HUES6 (cell line): Measurements from ENCODE around the gene PRKCA.

Experiments
- H3K27ac ChIP-seq: 2 replicates; pipeline ENCODE4 v1.7.0; 2013; ENCODE audit warnings: low read depth, mild to moderate bottlenecking, low read length, inconsistent platforms
- H3K27me3 ChIP-seq: 2 replicates; pipeline ENCODE4 v1.6.1; 2013; ENCODE audit warnings: low read length; ENCODE audit not compliant: control insufficient read depth, insufficient read depth
- H3K36me3 ChIP-seq: 2 replicates; pipeline ENCODE4 v1.6.1; 2013; ENCODE audit warnings: low read length; ENCODE audit not compliant: control insufficient read depth, insufficient read depth
- H3K4me1 ChIP-seq: 2 replicates; pipeline ENCODE4 v1.6.1; 2013; ENCODE audit warnings: low read length; ENCODE audit not compliant: control insufficient read depth, insufficient read depth
- H3K4me3 ChIP-seq: 2 replicates; pipeline ENCODE4 v1.5.1; 2013; ENCODE audit warnings: low read depth, low read length
- H3K9ac ChIP-seq: one replicate; pipeline ENCODE4 v1.6.1; 2013; ENCODE audit warnings: mild to moderate bottlenecking, low read length
- H3K9me3 ChIP-seq: 2 replicates; pipeline ENCODE4 v1.6.1; 2013; ENCODE audit warnings: low read depth, low read length; ENCODE audit not compliant: control insufficient read depth, insufficient read depth

The PRKCA gene

GRCh38 chr17:66684261-66684660, 381.8 kb downstream of the PRKCA start:
- Histone ChIP-seq H3K36me3 (no peaks in the 10 kb centered on the region), H3K9ac (no peak overlapping the region), H3K4me3 (no peak overlapping the region), H3K27ac (no peak overlapping the region), H3K4me1 (no peaks in the 10 kb centered on the region; the same call in 1 of the 2 replicates), H3K9me3 (no peaks in the 10 kb centered on the region), H3K27me3 (no peaks in the 10 kb centered on the region)

DNA sequence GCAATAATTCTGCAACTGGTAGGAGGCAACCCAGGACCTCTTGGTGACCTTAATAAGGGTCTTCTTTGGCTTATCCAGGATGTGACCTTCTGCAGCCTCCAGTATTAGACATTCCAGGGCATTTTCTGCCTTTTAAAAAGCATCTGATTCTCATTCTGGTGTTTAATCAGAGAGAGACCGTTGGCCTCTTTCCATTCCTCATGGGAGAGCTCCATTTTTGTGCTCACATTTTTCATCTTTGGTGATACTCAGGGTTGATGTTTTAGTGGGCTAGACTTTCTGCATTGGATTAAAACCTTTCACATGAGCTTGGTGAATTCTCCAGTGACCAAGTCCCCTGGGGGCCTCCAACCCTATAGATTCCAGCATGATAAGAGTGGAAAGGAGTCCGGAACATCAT, 382.3 kb downstream of the PRKCA start:
- Histone ChIP-seq H3K9ac (no peak overlapping the region), H3K36me3 (no peaks in the 10 kb centered on the region), H3K27me3 (no peaks in the 10 kb centered on the region), H3K9me3 (no peaks in the 10 kb centered on the region), H3K4me1 (no peaks in the 10 kb centered on the region; the same call in 1 of the 2 replicates), H3K4me3 (no peak overlapping the region), H3K27ac (no peak overlapping the region)

- no peaks in the 10 kb centered on the region for H3K27me3 ChIP-seq
- H3K36me3 ChIP-seq: no peaks in the 10 kb centered on the region
- H3K4me3 ChIP-seq: no peak overlapping the region
- H3K9ac ChIP-seq: no peak overlapping the region
- no peaks in the 10 kb centered on the region for H3K9me3 ChIP-seq
- H3K27ac ChIP-seq: no peak overlapping the region
- H3K4me1 ChIP-seq: peaks cover 4% of the 10 kb centered on the region
Observed at GRCh38 chr17:66686601-66687000, 384.2 kb downstream of the PRKCA start.

DNA sequence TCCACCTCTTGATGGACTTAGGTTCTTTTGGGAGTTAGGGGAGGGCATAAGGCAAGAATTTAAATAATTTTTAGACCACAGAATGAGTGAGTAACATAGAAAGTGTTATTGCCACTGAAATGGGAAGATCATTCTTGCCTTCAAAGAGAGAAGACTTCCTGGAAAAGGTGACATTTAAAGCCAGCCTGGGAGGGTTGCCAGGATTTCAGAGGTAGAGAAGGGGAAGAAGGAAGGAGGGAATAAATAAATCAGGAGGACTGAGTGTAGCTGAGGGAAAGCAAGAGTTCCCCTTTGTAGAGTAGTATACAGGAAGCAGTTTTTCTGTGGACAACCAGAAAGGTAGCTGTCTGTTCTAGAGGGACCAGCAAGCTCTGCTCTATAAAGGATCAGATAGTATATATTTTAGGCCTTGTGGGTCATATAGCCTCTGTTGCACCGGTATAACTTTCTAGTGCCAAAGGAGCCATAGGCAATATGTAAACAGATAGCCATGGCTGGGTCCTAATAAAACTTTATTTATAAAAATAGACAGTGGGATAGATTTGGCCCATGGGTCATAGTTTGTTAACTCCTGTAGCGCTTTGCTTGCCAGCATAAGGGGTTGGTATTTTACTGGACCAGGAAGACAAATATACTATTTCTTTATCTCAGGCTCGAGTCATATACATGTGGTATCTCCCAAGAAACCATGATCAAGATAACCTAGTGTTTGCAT, 385.3 kb downstream of the PRKCA start:
- no peaks in the 10 kb centered on the region for H3K9me3 ChIP-seq
- H3K36me3 ChIP-seq: no peaks in the 10 kb centered on the region
- H3K4me1 ChIP-seq: peaks cover 10% of the 10 kb centered on the region
- no peak overlapping the region for H3K9ac ChIP-seq
- no peak overlapping the region for H3K4me3 ChIP-seq
- no peak overlapping the region for H3K27ac ChIP-seq
- H3K27me3 ChIP-seq: no peaks in the 10 kb centered on the region

- Histone ChIP-seq H3K27me3 (no peaks in the 10 kb centered on the region), H3K27ac (no peak overlapping the region), H3K36me3 (no peaks in the 10 kb centered on the region), H3K9ac (no peak overlapping the region), H3K4me3 (no peak overlapping the region), H3K9me3 (no peaks in the 10 kb centered on the region), H3K4me1 (peaks cover 10% of the 10 kb centered on the region)
Observed at GRCh38 chr17:66689221-66689620, 386.8 kb downstream of the PRKCA start.

DNA sequence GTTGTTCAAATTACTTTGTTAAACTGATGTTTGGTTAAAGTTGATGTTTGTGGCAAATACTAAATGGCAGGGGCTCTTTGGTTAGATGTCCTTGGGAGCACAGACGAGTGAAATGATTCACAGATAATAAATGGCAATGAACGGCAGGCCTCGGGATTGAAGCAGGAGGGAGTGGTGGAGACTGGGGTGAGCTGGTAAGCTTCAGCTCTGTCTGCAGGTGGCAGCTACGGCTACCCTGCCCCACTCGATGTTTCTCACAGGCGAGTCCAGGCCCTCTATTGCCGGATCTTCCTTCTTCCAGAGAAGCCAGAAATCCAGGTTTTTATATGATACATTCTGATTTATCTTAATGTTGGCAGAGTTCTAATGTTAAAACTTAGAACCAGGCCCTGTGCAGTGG, 387.8 kb downstream of the PRKCA start:
- Histone ChIP-seq H3K9me3 (no peaks in the 10 kb centered on the region), H3K27me3 (no peaks in the 10 kb centered on the region), H3K9ac (no peak overlapping the region), H3K36me3 (no peaks in the 10 kb centered on the region), H3K27ac (no peak overlapping the region), H3K4me1 (peaks cover 14% of the 10 kb centered on the region), H3K4me3 (no peak overlapping the region)

DNA sequence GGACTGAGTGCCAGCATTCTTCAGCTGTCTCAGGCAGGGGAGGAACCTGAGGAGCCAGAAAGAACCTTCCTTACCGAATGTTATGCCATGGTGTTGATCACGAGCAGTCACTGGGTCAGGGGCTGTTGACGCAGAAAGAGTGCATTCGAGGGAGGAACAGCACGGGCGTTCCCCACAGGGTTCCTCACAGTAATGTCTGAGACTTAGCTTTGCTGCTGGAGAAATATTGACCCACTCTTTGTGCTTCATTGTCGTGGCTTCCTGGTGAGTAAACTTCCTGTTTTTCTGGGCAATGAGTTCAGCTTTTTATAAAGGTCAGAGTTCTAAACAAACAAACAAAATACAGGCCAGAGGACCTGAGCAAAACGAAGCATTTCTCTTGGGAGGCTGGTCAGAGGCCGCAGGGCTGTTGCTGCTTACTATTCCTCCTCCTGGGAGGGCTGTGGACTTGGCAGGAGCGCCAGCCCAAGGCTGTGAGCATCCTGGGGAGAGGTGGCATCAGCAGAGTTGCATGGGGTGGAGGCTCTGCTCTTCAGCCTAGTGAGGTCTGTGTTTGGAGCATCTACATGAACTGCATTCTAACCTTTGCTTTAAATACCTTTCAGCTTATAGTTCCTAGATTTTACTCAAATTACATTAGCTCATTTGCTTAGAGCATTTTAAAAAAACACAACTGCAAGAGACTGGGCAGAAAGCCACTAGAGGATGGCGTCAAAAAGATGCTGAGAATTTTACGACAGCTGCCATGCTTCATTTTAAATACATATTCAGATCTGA, 389.4 kb downstream of the PRKCA start:
- no peak overlapping the region for H3K27ac ChIP-seq
- H3K9ac ChIP-seq: no peak overlapping the region
- H3K4me3 ChIP-seq: no peak overlapping the region
- no peaks in the 10 kb centered on the region for H3K9me3 ChIP-seq
- no peaks in the 10 kb centered on the region for H3K27me3 ChIP-seq
- H3K4me1 ChIP-seq: peaks cover 14% of the 10 kb centered on the region
- H3K36me3 ChIP-seq: no peaks in the 10 kb centered on the region

DNA sequence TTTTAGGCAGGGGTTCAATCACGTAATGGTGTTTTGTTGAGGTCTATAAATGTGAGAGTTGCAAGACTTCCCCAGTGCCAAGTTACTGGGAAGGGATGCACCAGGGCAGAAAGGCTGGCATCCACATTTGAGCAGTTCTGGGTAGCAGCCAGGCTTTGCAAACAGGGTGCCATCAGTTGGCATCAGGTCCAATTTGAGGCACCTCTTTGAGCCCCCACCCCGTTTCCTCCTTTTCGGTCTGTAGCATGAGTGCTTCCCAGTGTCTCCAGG, 389.9 kb downstream of the PRKCA start:
- Histone ChIP-seq H3K9ac (no peak overlapping the region), H3K9me3 (no peaks in the 10 kb centered on the region), H3K36me3 (no peaks in the 10 kb centered on the region), H3K27ac (no peak overlapping the region), H3K4me1 (peaks cover 14% of the 10 kb centered on the region), H3K27me3 (no peaks in the 10 kb centered on the region), H3K4me3 (no peak overlapping the region)

GRCh38 chr17:66695098-66695497, 392.7 kb downstream of the PRKCA start:
- Histone ChIP-seq H3K27ac (no peak overlapping the region), H3K9ac (no peak overlapping the region), H3K4me1 (peaks cover 14% of the 10 kb centered on the region), H3K9me3 (no peaks in the 10 kb centered on the region), H3K36me3 (no peaks in the 10 kb centered on the region), H3K27me3 (no peaks in the 10 kb centered on the region), H3K4me3 (no peak overlapping the region)

- no peak overlapping the region for H3K4me3 ChIP-seq
- H3K9ac ChIP-seq: no peak overlapping the region
- no peaks in the 10 kb centered on the region for H3K27me3 ChIP-seq
- no peaks in the 10 kb centered on the region for H3K36me3 ChIP-seq
- no peaks in the 10 kb centered on the region for H3K9me3 ChIP-seq
- 0 out of 2 replicates have a peak, but pooled peaks cover 3% of the 10 kb centered on the region for H3K4me1 ChIP-seq
- H3K27ac ChIP-seq: no peak overlapping the region
Observed at GRCh38 chr17:66698270-66698669, 395.9 kb downstream of the PRKCA start.

DNA sequence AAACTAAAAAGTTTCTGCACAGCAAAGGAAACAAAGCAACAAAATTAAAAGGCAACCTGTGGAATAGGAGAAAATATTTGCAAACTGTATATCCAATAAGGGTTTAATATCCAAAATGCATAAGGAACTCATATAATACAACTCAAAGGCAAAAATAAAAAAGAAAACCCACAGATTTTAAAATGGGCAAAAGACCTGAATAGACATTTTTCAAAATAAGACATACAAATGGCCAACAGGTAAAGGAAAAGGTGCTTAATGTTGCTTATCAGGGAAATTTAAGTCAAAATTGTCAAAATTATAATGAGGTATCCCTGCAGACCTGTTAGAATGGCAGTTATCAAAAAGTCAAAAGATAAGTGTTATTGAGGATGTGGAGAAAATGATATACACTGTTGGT, 399.0 kb downstream of the PRKCA start:
- Histone ChIP-seq H3K27me3 (no peaks in the 10 kb centered on the region), H3K4me3 (no peak overlapping the region), H3K4me1 (no peaks in the 10 kb centered on the region), H3K27ac (no peak overlapping the region), H3K36me3 (no peaks in the 10 kb centered on the region), H3K9ac (no peak overlapping the region), H3K9me3 (no peaks in the 10 kb centered on the region)
